Upper lobe of left lung (tissue), 6 donors: ENCODE results near the gene BARX1. TPM values are rescaled to one million over a fixed set of nuclear protein-coding genes. Genes with fewer than 3 reads are reported as not detected.
A peak's percentile ranks its signal among the peaks of the same experiment; 100 is the strongest.

ENCODE experiments used
- ATAC-seq, 2 donors: fragments of 200-7000 bp; cut with Tn5 transposase; one replicate each; pipeline ENCODE4 v1.9.1; 2022; ENCODE audit warnings: mild to moderate bottlenecking in 2 of 2, moderate library complexity in 2 of 2; ENCODE audit not compliant: low FRiP score in 2 of 2
- DNase-seq, 2 donors: peaks; one replicate each; pipeline ENCODE4 v3.0.0-alpha.2; 2019 to 2020
- H3K27ac ChIP-seq, 4 donors: fragments of 200-600 bp; sonication (generic); one replicate each; pipeline ENCODE4 v1.5.1; 2016 to 2019
- H3K27me3 ChIP-seq, 4 donors: fragments of 200-600 bp; sonication (generic); one replicate each; pipeline ENCODE4 v1.5.1; 2017 to 2019
- H3K36me3 ChIP-seq, 4 donors: fragments of 200-600 bp; sonication (generic); one replicate each; pipeline ENCODE4 v1.5.1; 2016 to 2019
- H3K4me1 ChIP-seq, 4 donors: fragments of 200-600 bp; sonication (generic); one replicate each; pipeline ENCODE4 v1.5.1; 2018 to 2019
- H3K4me3 ChIP-seq, 4 donors: fragments of 200-600 bp; sonication (generic); one replicate each; pipeline ENCODE4 v1.5.1; 2017 to 2019; ENCODE audit warnings: mild to moderate bottlenecking in 2 of 4, moderate library complexity in 1 of 4
- H3K9me3 ChIP-seq, 4 donors: fragments of 200-600 bp; sonication (generic); one replicate each; pipeline ENCODE4 v1.5.1; 2018 to 2019
- CTCF ChIP-seq, 6 experiments: fragments of 450-650 bp in 4 of 6; fragments of 200-600 bp in 2 of 6; sonication (generic) in 2 of 6; IDR thresholded peaks; one replicate each; pipeline ENCODE4 v1.5.1; 2016 to 2019; ENCODE audit warnings: antibody characterized with exemption in 6 of 6
- EP300 ChIP-seq, 4 donors: sonication (generic); formaldehyde crosslinking; IDR thresholded peaks; one replicate each; pipeline ENCODE4 v1.5.1; 2017; ENCODE audit warnings: antibody characterized with exemption in 4 of 4, control low read depth in 2 of 4
- POLR2A ChIP-seq, 4 donors: fragments of 450-650 bp; IDR thresholded peaks; one replicate each; pipeline ENCODE4 v1.5.1; 2016 to 2017; ENCODE audit warnings: antibody characterized with exemption in 4 of 4, mild to moderate bottlenecking in 2 of 4
- POLR2AphosphoS5 ChIP-seq, 2 donors: sonication (generic); formaldehyde crosslinking; IDR thresholded peaks; one replicate each; pipeline ENCODE4 v1.5.1; 2017; ENCODE audit warnings: antibody characterized with exemption in 2 of 2
- WGBS, 2 donors: methylation state at CpG; one replicate each; pipeline ENCODE4 v1.1.5; 2017 to 2018; 5-methylcytosine and 5-hydroxymethylcytosine counted together
- total RNA-seq, 6 donors: library from RNA; depleted of rRNA in 4 of 6; stranded (reverse); fragments of >200 nt in 4 of 6; gene quantifications; one replicate each; pipeline versions ENCODE4 v1.1.0 to v1.2.1, GENCODE V29; 2016 to 2021
- donor health status: DM: no; HTN: no; CAD: no; lungs with moderate emphysema.
- donor health status: DM: no; HTN: yes; CAD: no; lungs with severe emphysema.

BARX1 gene
- not detected for total RNA-seq

GRCh38 chr9:93955111-93955980 is at the start of gene BARX1:
BARX1 (minus strand) TSS chr9:93955355; CDS start chr9:93955146, 209 bp downstream.
- DNase-seq (peak in 1 of 2 donors; percentile 49), ATAC-seq (no peak)
- H3K4me1 ChIP-seq = peaks cover 62 to 77% (median 65%) of the 10 kb centered on the region in 4 donors
- peaks cover 4 to 85% (median 72%) of the 10 kb centered on the region in 4 donors for H3K27me3 ChIP-seq
- WGBS, 2 donors = 2 to 3% methylated on average over 34 to 40 of the region's 102 CpGs
- no peaks in the 10 kb centered on the region for H3K36me3 ChIP-seq
- no peak within 1 kb of the TSS for H3K27ac ChIP-seq
- no peaks in the 10 kb centered on the region for H3K9me3 ChIP-seq
- TF ChIP-seq POLR2A (IDR thresholded peaks at IDR 0.05) (no peak), CTCF (IDR thresholded peaks at IDR 0.05) (no peak), POLR2AphosphoS5 (IDR thresholded peaks at IDR 0.05) (no peak), EP300 (IDR thresholded peaks at IDR 0.05) (no peak)
- H3K4me3 ChIP-seq = peak within 1 kb of the TSS in 3 of 4 donors; percentile 6 to 18 (median 10)

- 22 to 42% methylated on average over 4 to 6 of the region's 6 CpGs for WGBS, 2 donors
- no peaks in the 10 kb centered on the region for H3K27me3 ChIP-seq
- DNase-seq = no peak
- no peaks in the 10 kb centered on the region for H3K36me3 ChIP-seq
- no peaks in the 10 kb centered on the region for H3K9me3 ChIP-seq
- no peaks in the 10 kb centered on the region for H3K4me1 ChIP-seq
- H3K27ac ChIP-seq = no peak overlapping the region
- TF ChIP-seq CTCF (IDR thresholded peaks at IDR 0.05) (peak in 3 of 6 experiments; percentile 36 to 52 (median 47)), POLR2AphosphoS5 (IDR thresholded peaks at IDR 0.05) (no peak), POLR2A (IDR thresholded peaks at IDR 0.05) (no peak)
- no peak overlapping the region for H3K4me3 ChIP-seq
- ATAC-seq = no peak
Observed at GRCh38 chr9:94002316-94003140, 47.4 kb upstream of the BARX1 start.

- Histone ChIP-seq H3K27ac (no peak overlapping the region), H3K4me1 (no peaks in the 10 kb centered on the region), H3K36me3 (no peaks in the 10 kb centered on the region), H3K4me3 (no peak overlapping the region), H3K9me3 (no peaks in the 10 kb centered on the region), H3K27me3 (no peaks in the 10 kb centered on the region)
- TF ChIP-seq POLR2A (IDR thresholded peaks at IDR 0.05) = no peak
- TF ChIP-seq POLR2AphosphoS5 (IDR thresholded peaks at IDR 0.05) = no peak
- TF ChIP-seq EP300 (IDR thresholded peaks at IDR 0.05) = no peak
- TF ChIP-seq CTCF (IDR thresholded peaks at IDR 0.05) = no peak
- ATAC-seq (no peak), DNase-seq (no peak)
Observed at GRCh38 chr9:93996863-93997262, 41.7 kb upstream of the BARX1 start.

GRCh38 chr9:93996367-93996766 is 41.2 kb upstream of the BARX1 start:
- Histone ChIP-seq H3K4me1 (no peaks in the 10 kb centered on the region), H3K9me3 (peaks cover 0 to under 1% (median 0%) of the 10 kb centered on the region in 4 donors), H3K27ac (no peak overlapping the region), H3K4me3 (no peak overlapping the region), H3K36me3 (no peaks in the 10 kb centered on the region), H3K27me3 (no peaks in the 10 kb centered on the region)
- ATAC-seq (no peak), DNase-seq (no peak)
- 86 to 94% methylated on average over 3 of the region's 3 CpGs for WGBS, 2 donors
- TF ChIP-seq POLR2AphosphoS5 (IDR thresholded peaks at IDR 0.05) (no peak), POLR2A (IDR thresholded peaks at IDR 0.05) (no peak), EP300 (IDR thresholded peaks at IDR 0.05) (no peak), CTCF (IDR thresholded peaks at IDR 0.05) (no peak)
